Neuronal stem cell (in vitro differentiated cells): ENCODE measurements around the gene DRD1.
"Not testable (repeated sequence)": the region's sequence is repeated elsewhere in the genome, so short reads cannot be mapped to it uniquely, and the experiment has no call there.

Experiments
- DNase-seq: peaks from one replicate; pipeline ENCODE4 v3.0.0-alpha.2; 2013; ENCODE audit warnings: low spot score
- H2AFZ ChIP-seq: one replicate; pipeline ENCODE4 v1.6.1; 2013; ENCODE audit warnings: mild to moderate bottlenecking, low read length, inconsistent platforms
- H2AK5ac ChIP-seq: 2 replicates; pipeline ENCODE4 v1.6.1; 2013; ENCODE audit warnings: low read depth, mild to moderate bottlenecking, inconsistent platforms, low read length, moderate library complexity, mixed read lengths
- H2BK120ac ChIP-seq: 2 replicates; pipeline ENCODE4 v1.6.1; 2013; ENCODE audit warnings: low read depth, mild to moderate bottlenecking, inconsistent platforms, low read length, moderate library complexity, mixed read lengths
- H2BK12ac ChIP-seq: one replicate; pipeline ENCODE4 v1.6.1; 2013; ENCODE audit warnings: low read length, inconsistent platforms
- H2BK15ac ChIP-seq: 2 replicates; pipeline ENCODE4 v1.6.1; 2013; ENCODE audit warnings: mild to moderate bottlenecking, low read length, inconsistent platforms, mixed read lengths
- H2BK5ac ChIP-seq: one replicate; pipeline ENCODE4 v1.6.1; 2013; ENCODE audit warnings: inconsistent platforms, mild to moderate bottlenecking, low read length, moderate library complexity
- H3K14ac ChIP-seq: one replicate; pipeline ENCODE4 v1.6.1; 2013; ENCODE audit warnings: low read length, inconsistent platforms
- H3K18ac ChIP-seq: 2 replicates; pipeline ENCODE4 v1.6.1; 2013; ENCODE audit warnings: low read length, inconsistent platforms
- H3K23ac ChIP-seq: 2 replicates; pipeline ENCODE4 v1.6.1; 2013; ENCODE audit warnings: low read depth, mild to moderate bottlenecking, mixed read lengths, low read length, inconsistent platforms; ENCODE audit not compliant: poor library complexity
- H3K27ac ChIP-seq: replicated peaks from 3 replicates; pipeline ENCODE4 v1.5.1; 2013; ENCODE audit warnings: low read length, inconsistent platforms
- H3K27me3 ChIP-seq, 3 experiments: 2 replicates each; pipeline ENCODE4 v1.6.1; 2013; ENCODE audit warnings: low read length in 3 of 3, mild to moderate bottlenecking in 2 of 3, inconsistent platforms in 1 of 3, low read depth in 1 of 3, mixed read lengths in 1 of 3, moderate library complexity in 1 of 3; ENCODE audit not compliant: control insufficient read depth in 3 of 3, insufficient read depth in 3 of 3
- H3K36me3 ChIP-seq, 2 donors: replicated peaks in 1 of 2; 2 replicates each; pipeline ENCODE4 v1.6.1; 2013; ENCODE audit warnings: low read length in 2 of 2; ENCODE audit not compliant: control insufficient read depth in 2 of 2, insufficient read depth in 2 of 2
- H3K4ac ChIP-seq: 2 replicates; pipeline ENCODE4 v1.6.1; 2013; ENCODE audit warnings: inconsistent platforms, mild to moderate bottlenecking, low read length, moderate library complexity
- H3K4me1 ChIP-seq, 2 donors: 1 replicate in 1 of 2; 2 replicates in 1 of 2; pipeline ENCODE4 v1.6.1; 2013; ENCODE audit warnings: low read length in 2 of 2, low read depth in 1 of 2; ENCODE audit not compliant: control insufficient read depth in 2 of 2, insufficient read depth in 1 of 2
- H3K4me2 ChIP-seq: one replicate; pipeline ENCODE4 v1.6.1; 2013; ENCODE audit warnings: mild to moderate bottlenecking, low read length, inconsistent platforms; ENCODE audit not compliant: insufficient read depth, poor library complexity, severe bottlenecking
- H3K4me3 ChIP-seq, 2 donors: 2 replicates each; pipeline ENCODE4 v1.5.1; 2013; ENCODE audit warnings: low read length in 2 of 2, mild to moderate bottlenecking in 2 of 2, inconsistent platforms in 1 of 2, moderate library complexity in 1 of 2
- H3K79me1 ChIP-seq: one replicate; pipeline ENCODE4 v1.6.1; 2013; ENCODE audit warnings: low read depth, mild to moderate bottlenecking, inconsistent platforms, low read length, moderate library complexity
- H3K9ac ChIP-seq: one replicate; pipeline ENCODE4 v1.6.1; 2013; ENCODE audit warnings: mild to moderate bottlenecking, low read depth, low read length, inconsistent platforms; ENCODE audit not compliant: poor library complexity
- H3K9me3 ChIP-seq, 2 donors: replicated peaks in 1 of 2; 2 replicates each; pipeline versions ENCODE3 to v1.6.1; 2013; ENCODE audit warnings: low read length in 2 of 2, mild to moderate bottlenecking in 2 of 2, inconsistent platforms in 1 of 2, low read depth in 1 of 2, mixed read lengths in 1 of 2, moderate library complexity in 1 of 2; ENCODE audit not compliant: control insufficient read depth in 2 of 2, insufficient read depth in 1 of 2
- H4K8ac ChIP-seq: one replicate; pipeline ENCODE4 v1.6.1; 2013; ENCODE audit warnings: low read depth, mild to moderate bottlenecking, inconsistent platforms, low read length, moderate library complexity
- H4K91ac ChIP-seq: one replicate; pipeline ENCODE4 v1.6.1; 2013; ENCODE audit warnings: low read length, low read depth, mild to moderate bottlenecking, inconsistent platforms; ENCODE audit not compliant: poor library complexity
- WGBS, 2 donors: extraction: QIAGEN DNeasy Blood & Tissue Kit; methylation state at CpG; one replicate each; pipeline ENCODE4 v1.1.7; 2013; ENCODE audit warnings: missing lambda C conversion rate in 2 of 2, mixed read lengths in 1 of 2; ENCODE audit not compliant: insufficient read length in 2 of 2, insufficient replicate concordance in 1 of 2; ENCODE audit errors: extremely low coverage in 2 of 2; 5-methylcytosine and 5-hydroxymethylcytosine counted together

Gene DRD1

GRCh38 chr5:175395430-175395829 lies 48.6 kb downstream of the DRD1 start:
- H2BK120ac ChIP-seq, H3K4ac ChIP-seq, H2AFZ ChIP-seq, H3K4me2 ChIP-seq, H3K79me1 ChIP-seq, H3K9ac ChIP-seq, H2BK12ac ChIP-seq, H3K27me3 ChIP-seq, H3K4me3 ChIP-seq, H3K14ac ChIP-seq, H4K91ac ChIP-seq, H2BK5ac ChIP-seq, H3K18ac ChIP-seq, H4K8ac ChIP-seq, DNase-seq, H3K36me3 ChIP-seq, H2BK15ac ChIP-seq, H3K4me1 ChIP-seq, H2AK5ac ChIP-seq, H3K27ac ChIP-seq, H3K23ac ChIP-seq, H3K9me3 ChIP-seq: not testable (repeated sequence)
- WGBS, 2 donors: no CpG with 5 or more reads among the region's 4 CpGs

DNA sequence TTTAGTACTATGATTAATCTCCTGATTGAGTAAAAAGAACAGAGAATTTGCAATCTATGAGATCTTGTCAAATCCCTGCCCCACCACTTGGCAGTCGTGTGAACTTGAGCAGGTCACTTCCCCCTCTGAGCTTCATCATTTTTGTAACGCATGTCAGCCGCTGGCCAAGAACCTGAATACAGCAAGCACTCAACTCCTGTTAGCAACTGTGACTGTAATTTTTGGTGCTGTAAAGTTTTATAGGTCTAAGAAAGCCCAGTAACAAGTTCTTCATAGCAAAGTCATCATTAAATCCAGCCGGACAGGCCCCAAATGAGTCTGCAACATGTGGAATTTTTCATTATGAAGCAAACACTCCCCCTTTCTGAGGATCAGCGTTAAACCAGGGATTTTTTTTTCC lies 49.4 kb downstream of the DRD1 start:
- no CpG with 5 or more reads among the region's 5 CpGs for WGBS, 2 donors
- no peak overlapping the region for H2AK5ac ChIP-seq
- H3K27me3 ChIP-seq: no peaks in the 10 kb centered on the region
- H3K14ac ChIP-seq: no peak overlapping the region
- no peak overlapping the region for H2BK15ac ChIP-seq
- no peaks in the 10 kb centered on the region for H3K36me3 ChIP-seq
- H2AFZ ChIP-seq: no peak overlapping the region
- H2BK12ac ChIP-seq: no peak overlapping the region
- H3K27ac ChIP-seq: no peak overlapping the region
- DNase-seq: no peak
- no peak overlapping the region for H4K8ac ChIP-seq
- H3K18ac ChIP-seq: no peak overlapping the region
- no peak overlapping the region for H3K23ac ChIP-seq
- H2BK5ac ChIP-seq: no peak overlapping the region
- H3K4me2 ChIP-seq: no peak overlapping the region
- H3K9me3 ChIP-seq: no peaks in the 10 kb centered on the region
- no peak overlapping the region for H3K4ac ChIP-seq
- H3K79me1 ChIP-seq: no peaks in the 10 kb centered on the region
- H3K4me3 ChIP-seq: no peak overlapping the region
- no peak overlapping the region for H3K9ac ChIP-seq
- no peak overlapping the region for H2BK120ac ChIP-seq
- no peaks in the 10 kb centered on the region for H3K4me1 ChIP-seq
- no peak overlapping the region for H4K91ac ChIP-seq

DNA sequence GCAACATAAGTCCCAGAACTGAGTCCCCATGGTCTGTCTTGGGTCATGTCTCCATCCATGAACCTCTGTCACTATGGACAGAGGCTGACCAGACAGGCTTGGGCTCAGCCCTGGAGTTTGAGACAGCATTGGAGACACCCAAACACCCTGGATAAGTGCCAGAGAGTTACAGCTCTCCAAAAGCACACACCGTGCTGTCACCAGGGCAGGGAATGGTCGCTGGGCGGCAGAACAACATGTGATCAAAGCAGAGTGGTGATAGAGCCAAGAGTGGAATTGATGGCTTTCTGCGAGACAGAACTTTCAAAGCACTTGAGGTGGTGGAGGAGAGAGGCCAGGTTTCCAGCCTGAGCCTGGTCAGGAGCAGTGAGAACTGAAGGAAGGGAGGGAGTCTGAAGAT lies 50.1 kb downstream of the DRD1 start:
- Histone ChIP-seq H3K27ac (no peak overlapping the region), H3K4ac (no peak overlapping the region), H2BK5ac (no peak overlapping the region), H3K23ac (no peak overlapping the region), H3K4me3 (no peak overlapping the region), H3K14ac (no peak overlapping the region), H4K91ac (no peak overlapping the region), H3K4me2 (no peak overlapping the region), H2BK12ac (no peak overlapping the region), H3K9me3 (no peaks in the 10 kb centered on the region), H2BK15ac (no peak overlapping the region), H3K27me3 (no peaks in the 10 kb centered on the region), H2AK5ac (no peak overlapping the region), H3K9ac (no peak overlapping the region), H3K4me1 (no peaks in the 10 kb centered on the region), H2AFZ (no peak overlapping the region), H2BK120ac (no peak overlapping the region), H3K18ac (no peak overlapping the region), H3K36me3 (no peaks in the 10 kb centered on the region), H3K79me1 (no peaks in the 10 kb centered on the region), H4K8ac (no peak overlapping the region)
- no peak for DNase-seq
- WGBS, 2 donors: no CpG with 5 or more reads among the region's 4 CpGs

- Histone ChIP-seq H3K9ac (no peak overlapping the region), H3K27me3 (peaks cover 0 to 1% (median 0%) of the 10 kb centered on the region in 3 experiments), H2BK5ac (no peak overlapping the region), H3K4ac (no peak overlapping the region), H3K18ac (no peak overlapping the region), H3K79me1 (no peaks in the 10 kb centered on the region), H2AFZ (no peak overlapping the region), H3K4me3 (no peak overlapping the region), H2BK15ac (no peak overlapping the region), H3K9me3 (no peaks in the 10 kb centered on the region), H3K4me2 (no peak overlapping the region), H2BK120ac (no peak overlapping the region), H3K27ac (no peak overlapping the region), H2BK12ac (no peak overlapping the region), H2AK5ac (no peak overlapping the region), H3K36me3 (no peaks in the 10 kb centered on the region), H3K4me1 (peaks cover 0 to under 1% of the 10 kb centered on the region in 2 donors), H4K91ac (no peak overlapping the region), H3K14ac (no peak overlapping the region), H3K23ac (no peak overlapping the region), H4K8ac (no peak overlapping the region)
- DNase-seq: no peak
- WGBS, 2 donors: no CpG with 5 or more reads among the region's 5 CpGs
Observed at GRCh38 chr5:175392236-175392635, 51.7 kb downstream of the DRD1 start.
